ENCODE data around the gene SUMF1. TPM values are rescaled to one million over a fixed set of nuclear protein-coding genes. Genes with fewer than 3 reads are reported as not detected.
A peak's percentile ranks its signal among the peaks of the same experiment; 100 is the strongest.

Gene SUMF1
- total RNA-seq (ENCODE audit: low replicate concordance) = 43.3 and 45.6 TPM in 2 replicates

- no peak for TF ChIP-seq CTCF (IDR thresholded peaks at IDR 0.05; ENCODE audit: insufficient read depth, low read length)
These were observed at the start of gene SUMF1 for GRCh38 chr3:4466741-4467521. SUMF1 (minus strand) TSS chr3:4467269; CDS start chr3:4467245, 24 bp downstream.

GRCh38 chr3:4515916-4516579 is 49.0 kb upstream of the SUMF1 start:
- TF ChIP-seq CTCF (IDR thresholded peaks at IDR 0.05; ENCODE audit: insufficient read depth, low read length) = no peak
- DNase-seq (ENCODE audit: low read depth) = no peak
- H3K4me3 ChIP-seq (ENCODE audit: low read depth, low read length) = no peak overlapping the region

More at GRCh38 chr3:4466741-4467521, at the start of gene SUMF1:
- peak; percentile 74 for DNase-seq (ENCODE audit: low read depth)
- peak within 1 kb of the TSS; percentile 97 for H3K4me3 ChIP-seq (ENCODE audit: low read depth, low read length)

GRCh38 chr3:4514916-4515315 is 47.8 kb upstream of the SUMF1 start:
- no peak overlapping the region for H3K4me3 ChIP-seq (ENCODE audit: low read depth, low read length)
- no peak for DNase-seq (ENCODE audit: low read depth)
- TF ChIP-seq CTCF (IDR thresholded peaks at IDR 0.05; ENCODE audit: insufficient read depth, low read length) = no peak

- no peak for DNase-seq (ENCODE audit: low read depth)
- no peak for TF ChIP-seq CTCF (IDR thresholded peaks at IDR 0.05; ENCODE audit: insufficient read depth, low read length)
- no peak overlapping the region for H3K4me3 ChIP-seq (ENCODE audit: low read depth, low read length)
These were observed 47.3 kb upstream of the SUMF1 start for GRCh38 chr3:4514321-4514720.

GRCh38 chr3:4512895-4513616 is 46.0 kb upstream of the SUMF1 start:
- no peak overlapping the region for H3K4me3 ChIP-seq (ENCODE audit: low read depth, low read length)
- no peak for TF ChIP-seq CTCF (IDR thresholded peaks at IDR 0.05; ENCODE audit: insufficient read depth, low read length)
- no peak for DNase-seq (ENCODE audit: low read depth)

- no peak for DNase-seq (ENCODE audit: low read depth)
- no peak for TF ChIP-seq CTCF (IDR thresholded peaks at IDR 0.05; ENCODE audit: insufficient read depth, low read length)
- no peak overlapping the region for H3K4me3 ChIP-seq (ENCODE audit: low read depth, low read length)
These were observed 44.6 kb upstream of the SUMF1 start for GRCh38 chr3:4511491-4512262.

Measured in fibroblast of the aortic adventitia (primary cell).